Gastrocnemius medialis (tissue), 4 donors: ENCODE measurements around the gene HIVEP3.

Experiments
- POLR2A ChIP-seq, 2 donors: fragments of 450-650 bp; IDR thresholded peaks; one replicate each; pipeline ENCODE4 v1.6.1; 2017; ENCODE audit warnings: antibody characterized with exemption in 2 of 2, mild to moderate bottlenecking in 2 of 2, moderate library complexity in 2 of 2
- TF ChIP-seq, protein P1 (sequence below), 5 experiments: fragments of 450-650 bp in 3 of 5; fragments of 200-600 bp in 2 of 5; sonication (generic) in 2 of 5; IDR thresholded peaks in 4 of 5; conservative IDR thresholded peaks in 1 of 5; 1 replicate in 4 of 5; 2 replicates in 1 of 5; pipeline ENCODE4 v1.5.1; 2016 to 2019; ENCODE audit warnings: antibody characterized with exemption in 5 of 5, mild to moderate bottlenecking in 3 of 5, moderate library complexity in 3 of 5

- TF ChIP-seq, protein P1, sequence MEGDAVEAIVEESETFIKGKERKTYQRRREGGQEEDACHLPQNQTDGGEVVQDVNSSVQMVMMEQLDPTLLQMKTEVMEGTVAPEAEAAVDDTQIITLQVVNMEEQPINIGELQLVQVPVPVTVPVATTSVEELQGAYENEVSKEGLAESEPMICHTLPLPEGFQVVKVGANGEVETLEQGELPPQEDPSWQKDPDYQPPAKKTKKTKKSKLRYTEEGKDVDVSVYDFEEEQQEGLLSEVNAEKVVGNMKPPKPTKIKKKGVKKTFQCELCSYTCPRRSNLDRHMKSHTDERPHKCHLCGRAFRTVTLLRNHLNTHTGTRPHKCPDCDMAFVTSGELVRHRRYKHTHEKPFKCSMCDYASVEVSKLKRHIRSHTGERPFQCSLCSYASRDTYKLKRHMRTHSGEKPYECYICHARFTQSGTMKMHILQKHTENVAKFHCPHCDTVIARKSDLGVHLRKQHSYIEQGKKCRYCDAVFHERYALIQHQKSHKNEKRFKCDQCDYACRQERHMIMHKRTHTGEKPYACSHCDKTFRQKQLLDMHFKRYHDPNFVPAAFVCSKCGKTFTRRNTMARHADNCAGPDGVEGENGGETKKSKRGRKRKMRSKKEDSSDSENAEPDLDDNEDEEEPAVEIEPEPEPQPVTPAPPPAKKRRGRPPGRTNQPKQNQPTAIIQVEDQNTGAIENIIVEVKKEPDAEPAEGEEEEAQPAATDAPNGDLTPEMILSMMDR (IDR thresholded peaks at IDR 0.05 in 4 of 5, conservative IDR thresholded peaks at IDR 0.05 in 1 of 5), result no peak
- TF ChIP-seq POLR2A (IDR thresholded peaks at IDR 0.05), result no peak
These were observed 425.6 kb downstream of the HIVEP3 start for GRCh38 chr1:41493117-41493536.
